ENCODE results near the gene ELL2.

ELL2 gene

DNA sequence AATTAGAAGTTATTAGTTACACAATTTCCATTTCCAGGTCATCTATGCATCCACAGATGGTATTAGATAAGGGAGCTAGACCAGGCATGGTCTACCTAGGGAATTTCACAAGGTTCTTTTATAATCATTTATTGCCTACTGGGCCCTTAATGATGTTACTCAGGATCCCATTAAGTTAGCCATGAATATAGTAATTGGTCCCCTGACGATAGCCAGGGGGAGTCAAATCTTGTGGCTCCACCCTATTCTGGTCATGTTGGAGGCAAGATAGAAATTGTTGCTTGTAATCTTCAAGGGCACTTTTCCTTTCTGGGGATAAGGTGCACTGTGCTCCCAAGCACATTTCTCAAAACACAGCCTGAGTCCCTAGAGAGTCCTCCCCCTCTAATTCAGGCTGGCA, 14.1 kb upstream of the ELL2 start:
- H3K23ac ChIP-seq (ENCODE audit: low read length) = no peak overlapping the region
- peak; percentile 70 for DNase-seq
- no peak overlapping the region for H4K8ac ChIP-seq (ENCODE audit: low read depth, low read length)
- H3K4ac ChIP-seq (ENCODE audit: low read depth, low read length) = no peak overlapping the region
- H3K56ac ChIP-seq (ENCODE audit: low read length) = no peak overlapping the region
- H4K5ac ChIP-seq (ENCODE audit: low read length) = no peak overlapping the region
- no peak overlapping the region for H2BK120ac ChIP-seq (ENCODE audit: low read depth, low read length)
- H2AK5ac ChIP-seq (ENCODE audit: low read length) = no peak overlapping the region
- H3K79me1 ChIP-seq (ENCODE audit: low read length) = no peaks in the 10 kb centered on the region
- no peak overlapping the region for H2BK5ac ChIP-seq (ENCODE audit: low read length)
- no peak overlapping the region for H3K4me3 ChIP-seq (ENCODE audit: low read length)
- H3K27ac ChIP-seq (ENCODE audit: low read depth, low read length) = no peak overlapping the region
- WGBS (ENCODE audit: extremely low coverage, insufficient coverage, low lambda C conversion rate) = no CpG with 5 or more reads among the region's 1 CpG
- no peaks in the 10 kb centered on the region for H3K79me2 ChIP-seq (ENCODE audit: control insufficient read depth, insufficient read depth, low read length)
- no peak overlapping the region for H3K18ac ChIP-seq (ENCODE audit: low read length)
- no peak overlapping the region for H3K9ac ChIP-seq (ENCODE audit: low read length)
- no peak overlapping the region for H2BK15ac ChIP-seq (replicated peaks; ENCODE audit: low read depth)
- H3K36me3 ChIP-seq (ENCODE audit: control insufficient read depth, insufficient read depth, low read length) = no peaks in the 10 kb centered on the region
- H3K4me1 ChIP-seq (ENCODE audit: control insufficient read depth, low read depth, low read length) = no peaks in the 10 kb centered on the region
- H3K27me3 ChIP-seq (ENCODE audit: insufficient read depth, low read length, poor library complexity) = no peaks in the 10 kb centered on the region
- H3K4me2 ChIP-seq (ENCODE audit: low read length) = no peak overlapping the region

DNA sequence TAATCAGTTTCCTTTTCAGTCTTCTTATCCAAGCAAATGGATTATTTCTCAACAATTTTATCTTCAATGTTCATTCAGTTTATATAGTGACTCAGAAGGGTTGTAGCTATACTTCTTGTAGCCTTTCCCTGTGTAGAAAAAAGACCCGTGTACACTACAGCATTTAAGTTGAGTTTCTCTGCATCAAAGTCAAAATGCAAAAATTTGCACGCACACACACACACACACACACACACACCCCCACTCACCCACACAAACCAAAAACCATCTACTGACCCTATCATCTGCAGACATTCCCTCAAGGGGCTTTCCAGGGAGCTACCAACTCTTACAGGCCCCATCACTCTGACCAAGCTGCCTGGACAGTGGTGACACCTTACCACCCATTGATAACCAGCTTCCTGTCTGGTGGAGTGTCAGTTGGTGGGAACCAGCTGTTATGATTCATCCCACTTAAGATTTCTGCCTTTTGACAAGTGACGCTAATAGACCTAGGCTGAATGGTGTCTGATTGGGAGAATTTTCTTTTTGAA, 12.2 kb upstream of the ELL2 start:
- Histone ChIP-seq H2BK120ac (ENCODE audit: low read depth, low read length) (no peak overlapping the region), H3K4me2 (ENCODE audit: low read length) (no peak overlapping the region), H3K23ac (ENCODE audit: low read length) (no peak overlapping the region), H3K79me1 (ENCODE audit: low read length) (no peaks in the 10 kb centered on the region), H4K5ac (ENCODE audit: low read length) (no peak overlapping the region), H3K27ac (ENCODE audit: low read depth, low read length) (no peak overlapping the region), H4K8ac (ENCODE audit: low read depth, low read length) (no peak overlapping the region), H3K4me1 (ENCODE audit: control insufficient read depth, low read depth, low read length) (no peaks in the 10 kb centered on the region), H3K36me3 (ENCODE audit: control insufficient read depth, insufficient read depth, low read length) (no peaks in the 10 kb centered on the region), H3K56ac (ENCODE audit: low read length) (no peak overlapping the region), H2BK5ac (ENCODE audit: low read length) (no peak overlapping the region), H3K79me2 (ENCODE audit: control insufficient read depth, insufficient read depth, low read length) (no peaks in the 10 kb centered on the region), H3K18ac (ENCODE audit: low read length) (no peak overlapping the region), H3K4me3 (ENCODE audit: low read length) (no peak overlapping the region), H3K4ac (ENCODE audit: low read depth, low read length) (no peak overlapping the region), H3K27me3 (ENCODE audit: insufficient read depth, low read length, poor library complexity) (no peaks in the 10 kb centered on the region), H2BK15ac (replicated peaks; ENCODE audit: low read depth) (no peak overlapping the region), H2AK5ac (ENCODE audit: low read length) (no peak overlapping the region), H3K9ac (ENCODE audit: low read length) (no peak overlapping the region)
- 100% methylated on average over 1 of the region's 3 CpGs for WGBS (ENCODE audit: extremely low coverage, insufficient coverage, low lambda C conversion rate)
- peak; percentile 60 for DNase-seq

DNA sequence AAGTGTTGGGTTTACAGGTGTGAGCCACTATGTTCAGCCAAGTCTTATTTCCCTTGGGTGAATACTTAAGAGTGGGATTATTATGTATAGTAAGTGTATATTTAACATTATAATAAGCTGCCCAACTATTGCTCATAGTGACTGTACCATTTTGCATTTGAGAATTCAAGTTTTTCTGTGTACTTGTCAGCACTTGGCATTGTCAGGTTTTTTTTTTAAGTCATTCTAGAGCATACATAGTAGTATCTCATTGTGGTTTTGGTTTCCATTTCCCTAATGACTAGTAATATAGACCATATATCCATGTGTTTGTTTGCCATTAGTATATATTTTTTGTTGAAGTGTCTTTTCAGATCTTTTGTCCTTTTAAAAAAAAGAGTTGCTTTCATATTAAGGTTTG, 10.5 kb upstream of the ELL2 start:
- DNase-seq = no peak
- H2BK15ac ChIP-seq (replicated peaks; ENCODE audit: low read depth) = no peak overlapping the region
- H4K5ac ChIP-seq (ENCODE audit: low read length) = no peak overlapping the region
- H3K27ac ChIP-seq (ENCODE audit: low read depth, low read length) = no peak overlapping the region
- no peaks in the 10 kb centered on the region for H3K36me3 ChIP-seq (ENCODE audit: control insufficient read depth, insufficient read depth, low read length)
- no peaks in the 10 kb centered on the region for H3K27me3 ChIP-seq (ENCODE audit: insufficient read depth, low read length, poor library complexity)
- no peak overlapping the region for H4K8ac ChIP-seq (ENCODE audit: low read depth, low read length)
- H3K9ac ChIP-seq (ENCODE audit: low read length) = no peak overlapping the region
- H2BK120ac ChIP-seq (ENCODE audit: low read depth, low read length) = no peak overlapping the region
- H3K4me1 ChIP-seq (ENCODE audit: control insufficient read depth, low read depth, low read length) = no peaks in the 10 kb centered on the region
- no peak overlapping the region for H3K4ac ChIP-seq (ENCODE audit: low read depth, low read length)
- H3K23ac ChIP-seq (ENCODE audit: low read length) = no peak overlapping the region
- H2AK5ac ChIP-seq (ENCODE audit: low read length) = no peak overlapping the region
- H3K79me2 ChIP-seq (ENCODE audit: control insufficient read depth, insufficient read depth, low read length) = no peaks in the 10 kb centered on the region
- no peaks in the 10 kb centered on the region for H3K79me1 ChIP-seq (ENCODE audit: low read length)
- H2BK5ac ChIP-seq (ENCODE audit: low read length) = no peak overlapping the region
- H3K4me3 ChIP-seq (ENCODE audit: low read length) = no peak overlapping the region
- no peak overlapping the region for H3K18ac ChIP-seq (ENCODE audit: low read length)
- no peak overlapping the region for H3K4me2 ChIP-seq (ENCODE audit: low read length)
- no peak overlapping the region for H3K56ac ChIP-seq (ENCODE audit: low read length)

DNA sequence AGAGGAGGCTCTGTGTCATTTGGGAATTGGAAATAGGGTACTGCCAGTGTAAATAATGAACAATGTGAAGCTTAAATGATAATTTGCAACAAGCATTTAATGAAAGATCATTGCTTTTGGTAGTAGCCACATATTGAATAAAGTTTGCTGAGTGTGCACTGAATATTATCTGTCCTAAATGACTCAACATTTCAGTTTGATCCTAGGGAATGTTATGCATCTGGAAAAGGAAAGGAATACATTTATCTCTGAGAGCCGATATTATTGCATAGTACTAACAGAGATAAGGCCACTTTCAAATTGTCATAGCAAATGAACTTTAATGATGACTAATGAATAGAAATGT, 8.7 kb upstream of the ELL2 start:
- Histone ChIP-seq H2BK120ac (ENCODE audit: low read depth, low read length) (no peak overlapping the region), H3K4me3 (ENCODE audit: low read length) (no peak overlapping the region), H3K4me2 (ENCODE audit: low read length) (no peak overlapping the region), H3K27ac (ENCODE audit: low read depth, low read length) (no peak overlapping the region), H3K4me1 (ENCODE audit: control insufficient read depth, low read depth, low read length) (no peaks in the 10 kb centered on the region), H2BK5ac (ENCODE audit: low read length) (no peak overlapping the region), H2AK5ac (ENCODE audit: low read length) (no peak overlapping the region), H3K18ac (ENCODE audit: low read length) (no peak overlapping the region), H3K36me3 (ENCODE audit: control insufficient read depth, insufficient read depth, low read length) (no peaks in the 10 kb centered on the region), H3K79me2 (ENCODE audit: control insufficient read depth, insufficient read depth, low read length) (no peaks in the 10 kb centered on the region), H3K23ac (ENCODE audit: low read length) (no peak overlapping the region), H3K27me3 (ENCODE audit: insufficient read depth, low read length, poor library complexity) (no peaks in the 10 kb centered on the region), H4K8ac (ENCODE audit: low read depth, low read length) (no peak overlapping the region), H2BK15ac (replicated peaks; ENCODE audit: low read depth) (no peak overlapping the region), H3K9ac (ENCODE audit: low read length) (no peak overlapping the region), H4K5ac (ENCODE audit: low read length) (no peak overlapping the region), H3K56ac (ENCODE audit: low read length) (no peak overlapping the region), H3K4ac (ENCODE audit: low read depth, low read length) (no peak overlapping the region), H3K79me1 (ENCODE audit: low read length) (no peaks in the 10 kb centered on the region)
- no CpG with 5 or more reads among the region's 1 CpG for WGBS (ENCODE audit: extremely low coverage, insufficient coverage, low lambda C conversion rate)
- no peak for DNase-seq

DNA sequence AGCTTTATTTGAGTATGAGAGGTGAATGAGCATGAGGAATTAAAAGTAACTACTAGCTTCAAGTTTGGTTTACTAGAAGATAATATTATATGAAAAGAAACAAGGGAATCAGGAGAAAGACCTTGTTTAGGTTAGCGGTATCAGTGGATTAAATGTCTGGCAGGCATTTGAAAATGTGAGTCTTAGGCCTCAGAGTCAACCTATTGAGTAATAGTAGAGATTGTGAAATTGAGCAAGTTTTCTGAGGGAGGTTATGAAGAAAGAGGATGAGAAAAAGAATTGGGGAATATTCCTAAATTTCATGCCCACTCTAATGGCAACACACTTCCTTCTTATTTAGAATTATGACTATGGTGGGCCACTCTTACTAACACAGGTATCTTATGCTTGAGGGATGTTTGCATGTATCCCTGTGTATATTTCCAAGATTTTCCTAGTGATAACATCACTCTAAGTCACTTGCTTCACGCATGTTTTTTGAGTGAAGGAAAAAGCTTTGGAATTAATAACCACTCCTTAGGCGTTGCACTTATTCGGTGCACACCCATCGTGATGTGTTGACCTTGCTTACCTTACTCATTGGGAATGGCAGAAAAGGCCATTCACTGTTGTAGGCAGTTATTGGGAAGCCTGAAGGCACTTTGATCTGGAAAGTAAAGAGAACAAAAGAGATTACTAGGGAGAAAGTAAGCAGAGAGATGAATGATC, 8.2 kb upstream of the ELL2 start:
- DNase-seq = no peak
- H3K79me1 ChIP-seq (ENCODE audit: low read length) = no peaks in the 10 kb centered on the region
- WGBS (ENCODE audit: extremely low coverage, insufficient coverage, low lambda C conversion rate) = no CpG with 5 or more reads among the region's 5 CpGs

DNA sequence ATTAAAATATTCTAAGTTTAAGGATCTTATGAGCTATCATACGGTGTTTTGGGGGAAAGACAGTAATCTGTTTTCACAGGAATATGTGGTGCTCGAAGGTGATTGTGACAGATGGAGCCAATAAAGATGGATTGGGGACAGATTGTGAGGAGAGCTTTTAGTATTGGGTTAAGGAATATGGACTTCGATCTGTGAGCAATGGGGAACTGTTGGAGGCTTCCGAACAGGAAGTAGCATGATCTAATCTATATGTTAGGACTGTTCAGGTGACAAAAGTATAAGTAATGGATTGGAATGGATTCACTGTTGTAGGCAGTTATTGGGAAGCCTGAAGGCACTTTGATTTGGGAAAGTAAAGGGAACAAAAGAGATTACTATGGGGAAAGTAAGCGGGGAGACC, 7.4 kb upstream of the ELL2 start:
- Histone ChIP-seq H3K79me1 (ENCODE audit: low read length) (no peaks in the 10 kb centered on the region), H2BK5ac (ENCODE audit: low read length) (no peak overlapping the region), H3K56ac (ENCODE audit: low read length) (no peak overlapping the region), H3K23ac (ENCODE audit: low read length) (no peak overlapping the region), H4K8ac (ENCODE audit: low read depth, low read length) (no peak overlapping the region), H3K4me1 (ENCODE audit: control insufficient read depth, low read depth, low read length) (peaks cover 3% of the 10 kb centered on the region), H3K9ac (ENCODE audit: low read length) (no peak overlapping the region), H4K5ac (ENCODE audit: low read length) (no peak overlapping the region), H3K18ac (ENCODE audit: low read length) (no peak overlapping the region), H3K79me2 (ENCODE audit: control insufficient read depth, insufficient read depth, low read length) (no peaks in the 10 kb centered on the region), H2AK5ac (ENCODE audit: low read length) (no peak overlapping the region), H2BK15ac (replicated peaks; ENCODE audit: low read depth) (no peak overlapping the region), H3K36me3 (ENCODE audit: control insufficient read depth, insufficient read depth, low read length) (no peaks in the 10 kb centered on the region), H3K27me3 (ENCODE audit: insufficient read depth, low read length, poor library complexity) (no peaks in the 10 kb centered on the region), H3K4ac (ENCODE audit: low read depth, low read length) (no peak overlapping the region), H3K4me2 (ENCODE audit: low read length) (no peak overlapping the region), H3K4me3 (ENCODE audit: low read length) (no peak overlapping the region), H3K27ac (ENCODE audit: low read depth, low read length) (no peak overlapping the region), H2BK120ac (ENCODE audit: low read depth, low read length) (no peak overlapping the region)
- no peak for DNase-seq
- WGBS (ENCODE audit: extremely low coverage, insufficient coverage, low lambda C conversion rate) = no CpG with 5 or more reads among the region's 5 CpGs

More for the DNA sequence above, 8.2 kb upstream of the ELL2 start:
- Histone ChIP-seq H2BK15ac (replicated peaks; ENCODE audit: low read depth) (no peak overlapping the region), H3K79me2 (ENCODE audit: control insufficient read depth, insufficient read depth, low read length) (no peaks in the 10 kb centered on the region), H3K18ac (ENCODE audit: low read length) (no peak overlapping the region), H4K5ac (ENCODE audit: low read length) (no peak overlapping the region), H2BK120ac (ENCODE audit: low read depth, low read length) (no peak overlapping the region), H3K36me3 (ENCODE audit: control insufficient read depth, insufficient read depth, low read length) (no peaks in the 10 kb centered on the region), H3K4me3 (ENCODE audit: low read length) (no peak overlapping the region), H3K56ac (ENCODE audit: low read length) (no peak overlapping the region), H3K23ac (ENCODE audit: low read length) (no peak overlapping the region), H3K9ac (ENCODE audit: low read length) (no peak overlapping the region), H2BK5ac (ENCODE audit: low read length) (no peak overlapping the region), H3K27me3 (ENCODE audit: insufficient read depth, low read length, poor library complexity) (no peaks in the 10 kb centered on the region), H3K27ac (ENCODE audit: low read depth, low read length) (no peak overlapping the region), H4K8ac (ENCODE audit: low read depth, low read length) (no peak overlapping the region), H3K4ac (ENCODE audit: low read depth, low read length) (no peak overlapping the region), H3K4me1 (ENCODE audit: control insufficient read depth, low read depth, low read length) (peaks cover 1% of the 10 kb centered on the region), H3K4me2 (ENCODE audit: low read length) (no peak overlapping the region), H2AK5ac (ENCODE audit: low read length) (no peak overlapping the region)
